Suprapubic skin (tissue), 4 donors: Measurements from ENCODE around the gene RPS17.

ENCODE experiments used
- EP300 ChIP-seq: sonication (generic); formaldehyde crosslinking; IDR thresholded peaks from one replicate; pipeline ENCODE4 v1.6.1; 2017; ENCODE audit warnings: antibody characterized with exemption
- POLR2A ChIP-seq, 2 donors: fragments of 450-650 bp; IDR thresholded peaks; one replicate each; pipeline ENCODE4 v1.6.1; 2017; ENCODE audit warnings: antibody characterized with exemption in 2 of 2, mild to moderate bottlenecking in 2 of 2, moderate library complexity in 2 of 2
- POLR2AphosphoS5 ChIP-seq, 3 donors: sonication (generic); formaldehyde crosslinking; IDR thresholded peaks; one replicate each; pipeline ENCODE4 v1.6.1; 2017; ENCODE audit warnings: antibody characterized with exemption in 3 of 3
- TF ChIP-seq, protein P1 (sequence below), 2 donors: fragments of 200-600 bp in 1 of 2; fragments of 450-650 bp in 1 of 2; sonication (generic) in 1 of 2; IDR thresholded peaks; one replicate each; pipeline ENCODE4 v1.5.1; 2016 to 2019; ENCODE audit warnings: antibody characterized with exemption in 2 of 2, mild to moderate bottlenecking in 1 of 2, moderate library complexity in 1 of 2

DNA sequence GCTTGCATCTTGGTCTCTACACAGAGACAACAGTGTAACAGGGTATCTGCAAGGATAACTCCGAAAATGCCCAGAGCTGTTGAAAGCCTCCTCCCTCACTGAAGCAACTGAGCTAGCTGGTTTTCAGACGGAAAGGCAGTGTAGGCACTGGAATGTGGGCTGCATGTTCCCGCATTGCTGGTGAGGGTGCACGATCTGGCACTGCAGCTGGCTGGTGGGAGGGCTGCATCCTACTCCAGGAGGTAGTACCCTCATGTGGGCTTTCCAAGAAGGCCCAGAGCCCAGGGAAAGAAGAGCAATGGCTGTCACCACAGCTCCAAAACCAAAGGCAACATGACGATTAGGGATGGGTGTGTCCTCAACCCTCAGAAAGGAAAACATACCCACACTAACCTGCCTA is 28.7 kb upstream of the RPS17 start:
- TF ChIP-seq, protein P1, sequence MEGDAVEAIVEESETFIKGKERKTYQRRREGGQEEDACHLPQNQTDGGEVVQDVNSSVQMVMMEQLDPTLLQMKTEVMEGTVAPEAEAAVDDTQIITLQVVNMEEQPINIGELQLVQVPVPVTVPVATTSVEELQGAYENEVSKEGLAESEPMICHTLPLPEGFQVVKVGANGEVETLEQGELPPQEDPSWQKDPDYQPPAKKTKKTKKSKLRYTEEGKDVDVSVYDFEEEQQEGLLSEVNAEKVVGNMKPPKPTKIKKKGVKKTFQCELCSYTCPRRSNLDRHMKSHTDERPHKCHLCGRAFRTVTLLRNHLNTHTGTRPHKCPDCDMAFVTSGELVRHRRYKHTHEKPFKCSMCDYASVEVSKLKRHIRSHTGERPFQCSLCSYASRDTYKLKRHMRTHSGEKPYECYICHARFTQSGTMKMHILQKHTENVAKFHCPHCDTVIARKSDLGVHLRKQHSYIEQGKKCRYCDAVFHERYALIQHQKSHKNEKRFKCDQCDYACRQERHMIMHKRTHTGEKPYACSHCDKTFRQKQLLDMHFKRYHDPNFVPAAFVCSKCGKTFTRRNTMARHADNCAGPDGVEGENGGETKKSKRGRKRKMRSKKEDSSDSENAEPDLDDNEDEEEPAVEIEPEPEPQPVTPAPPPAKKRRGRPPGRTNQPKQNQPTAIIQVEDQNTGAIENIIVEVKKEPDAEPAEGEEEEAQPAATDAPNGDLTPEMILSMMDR (IDR thresholded peaks at IDR 0.05), result no peak
- TF ChIP-seq POLR2A (IDR thresholded peaks at IDR 0.05), result no peak
- no peak for TF ChIP-seq POLR2AphosphoS5 (IDR thresholded peaks at IDR 0.05)
- TF ChIP-seq EP300, result no peak
